Gastroesophageal sphincter (tissue), 3 donors: Measurements from ENCODE around the gene CDH4.

ENCODE experiments used
- EP300 ChIP-seq: sonication (generic); formaldehyde crosslinking; IDR thresholded peaks from one replicate; pipeline ENCODE4 v1.6.1; 2017; ENCODE audit warnings: antibody characterized with exemption, mild to moderate bottlenecking
- POLR2A ChIP-seq, 2 donors: fragments of 450-650 bp; IDR thresholded peaks; one replicate each; pipeline ENCODE4 v1.6.1; 2017; ENCODE audit warnings: antibody characterized with exemption in 2 of 2, mild to moderate bottlenecking in 2 of 2, moderate library complexity in 1 of 2
- POLR2AphosphoS5 ChIP-seq: sonication (generic); formaldehyde crosslinking; IDR thresholded peaks from one replicate; pipeline ENCODE4 v1.6.1; 2017; ENCODE audit warnings: antibody characterized with exemption
- TF ChIP-seq, protein P1 (sequence below), 4 experiments: fragments of 200-600 bp in 2 of 4; fragments of 450-650 bp in 2 of 4; sonication (generic) in 1 of 4; IDR thresholded peaks; one replicate each; pipeline ENCODE4 v1.5.1; 2017 to 2019; ENCODE audit warnings: antibody characterized with exemption in 4 of 4, mild to moderate bottlenecking in 2 of 4, moderate library complexity in 2 of 4

- TF ChIP-seq, protein P1, sequence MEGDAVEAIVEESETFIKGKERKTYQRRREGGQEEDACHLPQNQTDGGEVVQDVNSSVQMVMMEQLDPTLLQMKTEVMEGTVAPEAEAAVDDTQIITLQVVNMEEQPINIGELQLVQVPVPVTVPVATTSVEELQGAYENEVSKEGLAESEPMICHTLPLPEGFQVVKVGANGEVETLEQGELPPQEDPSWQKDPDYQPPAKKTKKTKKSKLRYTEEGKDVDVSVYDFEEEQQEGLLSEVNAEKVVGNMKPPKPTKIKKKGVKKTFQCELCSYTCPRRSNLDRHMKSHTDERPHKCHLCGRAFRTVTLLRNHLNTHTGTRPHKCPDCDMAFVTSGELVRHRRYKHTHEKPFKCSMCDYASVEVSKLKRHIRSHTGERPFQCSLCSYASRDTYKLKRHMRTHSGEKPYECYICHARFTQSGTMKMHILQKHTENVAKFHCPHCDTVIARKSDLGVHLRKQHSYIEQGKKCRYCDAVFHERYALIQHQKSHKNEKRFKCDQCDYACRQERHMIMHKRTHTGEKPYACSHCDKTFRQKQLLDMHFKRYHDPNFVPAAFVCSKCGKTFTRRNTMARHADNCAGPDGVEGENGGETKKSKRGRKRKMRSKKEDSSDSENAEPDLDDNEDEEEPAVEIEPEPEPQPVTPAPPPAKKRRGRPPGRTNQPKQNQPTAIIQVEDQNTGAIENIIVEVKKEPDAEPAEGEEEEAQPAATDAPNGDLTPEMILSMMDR (IDR thresholded peaks at IDR 0.05) = no peak
- TF ChIP-seq POLR2AphosphoS5 = no peak
- no peak for TF ChIP-seq POLR2A (IDR thresholded peaks at IDR 0.05)
- no peak for TF ChIP-seq EP300
Observed at GRCh38 chr20:61543086-61543485, 291.0 kb downstream of the CDH4 start.
